Measurements from ENCODE around the gene WBP11.

DNA sequence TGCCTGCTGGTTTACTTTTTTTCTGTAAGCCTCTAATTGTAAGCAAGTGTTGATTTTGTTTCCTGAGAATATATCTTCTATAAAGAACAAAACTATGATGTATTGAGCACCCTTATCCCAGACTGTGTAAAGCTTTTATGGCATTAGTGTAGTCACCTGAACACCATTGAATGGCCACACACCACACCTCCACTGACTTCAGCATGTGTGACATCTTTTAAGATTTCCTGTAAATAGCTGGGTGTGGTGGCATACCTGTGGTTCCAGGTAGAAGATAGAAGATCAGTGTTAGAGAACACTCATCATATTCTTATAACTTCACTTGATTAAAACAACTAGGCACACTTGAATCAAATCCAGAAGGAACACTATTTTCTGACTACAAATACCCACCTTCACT, 51.3 kb downstream of the WBP11 start:
- TF ChIP-seq, protein P1, sequence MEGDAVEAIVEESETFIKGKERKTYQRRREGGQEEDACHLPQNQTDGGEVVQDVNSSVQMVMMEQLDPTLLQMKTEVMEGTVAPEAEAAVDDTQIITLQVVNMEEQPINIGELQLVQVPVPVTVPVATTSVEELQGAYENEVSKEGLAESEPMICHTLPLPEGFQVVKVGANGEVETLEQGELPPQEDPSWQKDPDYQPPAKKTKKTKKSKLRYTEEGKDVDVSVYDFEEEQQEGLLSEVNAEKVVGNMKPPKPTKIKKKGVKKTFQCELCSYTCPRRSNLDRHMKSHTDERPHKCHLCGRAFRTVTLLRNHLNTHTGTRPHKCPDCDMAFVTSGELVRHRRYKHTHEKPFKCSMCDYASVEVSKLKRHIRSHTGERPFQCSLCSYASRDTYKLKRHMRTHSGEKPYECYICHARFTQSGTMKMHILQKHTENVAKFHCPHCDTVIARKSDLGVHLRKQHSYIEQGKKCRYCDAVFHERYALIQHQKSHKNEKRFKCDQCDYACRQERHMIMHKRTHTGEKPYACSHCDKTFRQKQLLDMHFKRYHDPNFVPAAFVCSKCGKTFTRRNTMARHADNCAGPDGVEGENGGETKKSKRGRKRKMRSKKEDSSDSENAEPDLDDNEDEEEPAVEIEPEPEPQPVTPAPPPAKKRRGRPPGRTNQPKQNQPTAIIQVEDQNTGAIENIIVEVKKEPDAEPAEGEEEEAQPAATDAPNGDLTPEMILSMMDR (IDR thresholded peaks at IDR 0.05) = no peak
- no peak for TF ChIP-seq POLR2A (IDR thresholded peaks at IDR 0.05)
